NCI-H146 (cell line): ENCODE results near the gene ZNF274.
A peak's percentile ranks its signal among the peaks of the same experiment; 100 is the strongest.
"Not testable (repeated sequence)": the region's sequence is repeated elsewhere in the genome, so short reads cannot be mapped to it uniquely, and the experiment has no call there.

Source experiments
- DNase-seq: peaks from one replicate; lab custom pipeline; 2025; lab: John Stamatoyannopoulos, UW

ZNF274 gene

GRCh38 chr19:58212336-58213074 is 29.6 kb downstream of the ZNF274 start:
- no peak for DNase-seq

DNA sequence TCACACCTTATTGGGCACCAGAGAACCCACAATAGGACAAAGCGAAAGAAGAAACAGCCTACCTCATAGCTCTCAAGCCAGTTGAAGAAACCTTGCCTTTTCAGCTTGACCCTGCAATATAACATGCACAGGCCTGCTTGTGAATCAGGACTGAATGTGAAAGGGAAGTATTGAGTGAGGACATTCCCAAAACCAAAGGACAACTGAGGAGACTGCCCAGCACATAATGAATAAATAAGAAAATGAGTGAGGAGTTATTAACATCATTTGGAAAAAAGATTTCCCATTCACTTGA is 30.2 kb downstream of the ZNF274 start:
- no peak for DNase-seq

DNA sequence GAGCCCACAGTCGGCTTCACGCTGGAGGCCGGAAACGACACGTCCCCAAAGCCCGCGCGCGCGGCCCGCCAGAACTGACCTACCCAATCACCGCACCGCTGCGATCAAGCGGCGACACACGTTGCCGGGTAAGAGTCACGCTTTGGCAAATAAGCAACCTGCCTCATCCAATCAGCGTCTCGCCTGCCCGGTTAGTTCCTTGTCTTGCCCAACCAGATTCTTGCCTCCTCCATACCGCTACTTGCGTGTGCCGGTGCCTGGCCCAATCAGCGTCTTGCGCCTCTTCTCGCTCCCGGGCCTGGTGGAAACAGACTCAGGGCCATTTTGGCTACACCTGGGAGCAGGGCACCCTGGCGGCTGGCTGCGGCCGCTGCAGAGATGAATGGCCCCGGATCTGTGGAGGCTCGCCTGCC is 34.2 kb downstream of the ZNF274 start:
- DNase-seq = no peak

DNA sequence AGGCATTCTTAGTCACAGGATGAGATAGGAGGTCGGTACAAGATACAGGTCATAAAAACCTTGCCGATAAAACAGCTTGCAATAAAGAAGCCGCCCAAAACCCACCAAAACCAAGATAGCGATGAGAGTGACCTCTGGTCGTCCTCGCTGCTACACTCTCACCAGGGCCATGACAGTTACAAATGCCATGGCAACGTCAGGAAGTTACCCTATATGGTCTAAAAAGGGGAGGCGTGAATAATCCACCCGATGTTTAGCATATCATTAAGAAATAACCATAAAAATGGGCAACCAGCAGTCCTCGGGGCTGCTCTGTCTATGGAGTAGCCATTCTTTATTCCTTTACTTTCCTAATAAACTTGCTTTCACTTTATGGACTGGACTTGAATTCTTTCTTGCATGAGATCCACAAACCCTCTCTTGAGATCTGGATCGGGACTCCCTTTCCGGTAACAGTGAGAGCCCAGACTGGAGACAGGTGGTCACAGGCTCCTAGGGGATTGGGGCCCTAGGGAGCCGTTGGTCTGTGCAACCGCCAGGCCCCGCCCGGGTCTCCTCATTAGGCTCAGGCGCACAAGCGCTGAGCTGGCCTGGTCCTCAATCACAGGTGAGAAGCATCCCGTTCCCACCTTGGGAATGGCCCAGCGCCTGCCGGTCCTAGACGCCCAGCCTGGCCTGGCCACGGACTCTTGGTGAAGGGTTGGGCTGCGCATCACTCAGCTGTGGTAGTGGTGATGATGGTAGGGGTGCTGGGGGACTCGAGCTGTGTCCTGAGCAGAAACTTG is 34.9 kb downstream of the ZNF274 start:
- no peak for DNase-seq

DNA sequence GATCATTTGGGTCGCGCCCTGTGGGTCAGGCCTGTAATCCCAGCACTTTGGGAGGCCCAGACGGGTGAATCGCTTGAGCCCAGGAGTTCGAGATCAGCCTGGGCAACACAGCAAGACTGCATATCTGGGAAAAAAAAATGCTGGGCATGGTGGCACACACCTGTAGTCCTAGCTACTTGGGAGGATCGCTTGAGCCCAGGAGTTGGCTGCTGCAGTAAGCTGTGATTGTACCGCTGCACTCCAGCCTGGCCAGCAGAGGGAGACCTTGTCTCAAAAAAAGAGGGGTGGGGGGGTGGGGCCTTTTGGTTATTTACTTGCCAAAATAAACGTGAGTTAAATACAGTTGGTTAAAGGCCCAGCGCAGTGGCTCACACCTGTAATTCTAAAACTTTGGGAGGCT is 36.0 kb downstream of the ZNF274 start:
- peak; percentile 10 for DNase-seq

DNA sequence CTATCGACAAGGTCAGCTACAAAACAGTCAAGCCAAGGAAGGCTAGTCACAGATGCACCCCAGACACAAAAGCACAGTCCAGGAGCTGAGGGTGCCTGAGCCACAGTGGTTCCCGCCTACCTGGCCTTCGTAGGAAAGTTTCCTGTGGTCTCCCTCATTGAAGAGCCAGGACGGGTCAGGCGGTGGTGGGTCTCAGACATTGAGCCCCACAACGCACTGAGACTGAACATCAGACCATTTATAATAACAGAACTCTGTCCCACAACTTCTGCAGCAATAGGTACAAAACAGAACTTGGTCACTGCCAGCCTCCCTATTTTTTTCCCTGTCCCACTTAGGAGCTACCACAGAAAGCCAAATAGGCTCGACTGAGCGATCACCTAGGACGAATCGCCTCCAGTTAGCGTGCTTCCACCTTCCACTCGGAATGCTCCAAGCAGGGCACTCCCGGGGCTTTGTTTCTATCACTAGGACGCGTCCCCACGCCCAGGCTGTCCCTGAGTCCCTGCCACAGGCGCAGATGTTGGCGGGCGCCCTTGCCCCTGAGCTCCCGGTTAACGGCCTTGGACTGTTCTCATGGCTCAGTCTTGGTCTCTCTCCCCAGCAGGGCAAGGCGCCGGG is 45.2 kb downstream of the ZNF274 start:
- DNase-seq = peak; percentile 76

- peak; percentile 91 for DNase-seq
Measured at GRCh38 chr19:58228585-58229254, 45.9 kb downstream of the ZNF274 start, which contains the start of gene ZNF544. Gene ZNF544 (plus strand): TSS chr19:58228914. CDS start chr19:58244024, 15,110 bp downstream.

- DNase-seq = peak; percentile 69
Measured at GRCh38 chr19:58229255-58229639, 46.4 kb downstream of the ZNF274 start.

DNA sequence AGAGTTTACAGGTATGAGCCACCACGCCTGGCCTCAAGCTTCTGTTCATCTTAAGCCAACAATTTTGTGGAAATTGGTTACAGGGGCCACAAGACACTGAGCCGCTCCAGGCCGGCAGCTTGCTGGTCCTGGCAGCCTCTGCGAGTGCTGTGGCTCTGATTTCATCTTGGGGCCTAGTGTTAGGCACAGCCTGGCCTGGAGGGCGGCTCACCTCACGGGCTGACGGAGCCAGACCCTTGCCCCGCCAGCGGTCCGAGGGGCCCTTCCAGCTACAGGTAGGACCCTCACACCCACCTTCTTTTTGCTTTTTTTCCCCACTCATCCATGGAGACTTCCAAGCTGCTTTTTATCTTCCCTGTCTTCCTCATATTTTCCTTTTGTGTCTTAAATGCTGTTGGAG is 54.5 kb downstream of the ZNF274 start:
- no peak for DNase-seq

DNA sequence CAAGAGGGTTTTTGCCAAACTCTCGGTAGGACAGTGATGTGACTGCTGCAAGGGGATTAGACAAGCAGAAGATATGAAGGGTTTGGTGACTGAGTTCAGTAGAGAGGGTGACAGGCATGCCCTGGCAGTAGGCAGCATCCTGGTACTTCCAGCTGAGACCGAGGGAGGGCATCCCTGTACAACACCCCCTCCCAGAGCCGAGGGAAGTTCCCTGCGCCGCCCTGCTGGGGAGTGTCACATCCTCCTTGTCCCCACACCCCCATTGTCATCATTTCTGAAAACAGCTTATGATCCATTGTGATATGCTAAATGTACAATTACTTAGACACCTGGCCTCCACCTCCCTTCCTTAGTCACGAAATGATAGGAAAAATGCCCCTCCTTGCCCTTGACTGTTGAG is 60.5 kb downstream of the ZNF274 start:
- DNase-seq = no peak

GRCh38 chr19:58248886-58249285 is 66.0 kb downstream of the ZNF274 start:
- DNase-seq = no peak

- DNase-seq = no peak
Measured at GRCh38 chr19:58252102-58252685, 69.3 kb downstream of the ZNF274 start.

GRCh38 chr19:58258259-58258658 is 75.4 kb downstream of the ZNF274 start:
- not testable (repeated sequence) for DNase-seq

- DNase-seq = no peak
Measured at GRCh38 chr19:58261600-58261967, 78.7 kb downstream of the ZNF274 start.

DNA sequence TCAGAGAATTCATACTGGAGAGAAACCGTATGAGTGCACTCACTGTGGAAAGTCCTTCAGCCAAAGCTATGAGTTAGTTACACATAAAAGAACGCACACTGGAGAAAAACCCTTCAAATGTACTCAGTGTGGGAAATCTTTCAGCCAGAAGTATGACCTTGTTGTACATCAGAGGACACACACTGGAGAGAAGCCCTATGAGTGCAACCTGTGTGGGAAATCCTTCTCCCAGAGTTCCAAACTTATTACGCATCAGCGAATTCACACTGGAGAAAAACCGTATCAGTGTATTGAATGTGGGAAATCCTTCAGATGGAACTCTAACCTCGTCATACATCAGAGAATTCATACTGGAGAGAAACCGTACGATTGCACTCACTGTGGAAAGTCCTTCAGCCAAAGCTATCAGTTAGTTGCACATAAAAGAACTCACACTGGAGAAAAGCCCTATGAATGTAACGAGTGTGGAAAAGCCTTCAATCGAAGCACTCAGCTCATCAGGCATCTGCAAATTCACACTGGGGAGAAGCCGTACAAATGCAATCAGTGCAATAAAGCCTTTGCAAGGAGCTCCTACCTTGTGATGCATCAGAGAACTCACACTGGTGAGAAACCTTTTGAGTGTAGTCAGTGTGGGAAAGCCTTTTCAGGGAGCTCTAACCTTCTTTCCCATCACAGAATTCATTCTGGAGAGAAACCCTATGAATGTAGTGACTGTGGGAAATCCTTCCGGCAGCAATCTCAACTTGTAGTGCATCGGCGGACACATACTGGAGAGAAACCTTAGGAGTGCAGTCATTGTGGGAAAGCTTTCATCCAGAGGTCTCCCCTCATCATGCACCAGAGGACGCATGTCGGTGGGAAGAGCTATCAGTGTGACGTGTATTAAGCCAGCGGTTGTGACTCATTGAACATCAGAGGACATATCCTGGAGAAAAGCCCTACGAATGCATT is 79.4 kb downstream of the ZNF274 start:
- no peak for DNase-seq

GRCh38 chr19:58262922-58263296 is 80.0 kb downstream of the ZNF274 start:
- no peak for DNase-seq
